HepG2 (cell line): ENCODE results near the gene CEP135. TPM values are rescaled to one million over a fixed set of nuclear protein-coding genes. Genes with fewer than 3 reads are reported as not detected.

Experiments
- ATAC-seq: fragments of 200-7000 bp; cut with Tn5 transposase; 3 replicates; pipeline ENCODE4 v1.9.1; 2020; ENCODE audit warnings: mild to moderate bottlenecking, moderate library complexity
- BruUV-seq: library from RNA; stranded (reverse); fragments of 400-500 nt; replicated peaks from 2 replicates; lab custom pipeline; 2021; lab: Mats Ljungman, UMichigan
- CTCF ChIA-PET: fragments of 300-600 bp; formaldehyde crosslinking; extraction: SDS; loops from one replicate; lab custom pipeline; 2021; ENCODE audit warnings: low total read pairs, inconsistent platforms, low intra/inter-chr PET ratio; lab: Yijun Ruan, JAX
- POLR2A ChIA-PET: fragments of 350-600 bp; sonication (Branson Sonifier 250); formaldehyde crosslinking; loops from one replicate; lab custom pipeline; 2020; ENCODE audit warnings: antibody characterized with exemption, inconsistent platforms; lab: Yijun Ruan, JAX
- DNase-seq: peaks from one replicate; pipeline ENCODE4 v3.0.0-alpha.2; 2015; ENCODE audit warnings: low spot score
- FAIRE-seq: peaks from 3 replicates; lab custom pipeline; 2011; peaks lifted over from hg19 to GRCh38; lab: Jason Lieb, UNC
- H2AFZ ChIP-seq: one replicate; pipeline ENCODE4 v1.6.1; 2011; ENCODE audit warnings: low read length, inconsistent platforms
- H3K27ac ChIP-seq: fragments of 300-600 bp; 3 replicates; pipeline ENCODE4 v1.8.0; 2011; ENCODE audit warnings: mixed run types, mild to moderate bottlenecking, mixed read lengths, low read length, inconsistent platforms; ENCODE audit not compliant: insufficient read depth; ENCODE audit errors: extremely low read length
- H3K27me3 ChIP-seq, 2 experiments: fragments of 200-600 bp in 1 of 2; 2 replicates in 1 of 2; 3 replicates in 1 of 2; pipeline versions ENCODE4 v1.6.0 to v1.8.0; 2011; ENCODE audit warnings: low read length in 2 of 2, mild to moderate bottlenecking in 2 of 2, moderate library complexity in 2 of 2, inconsistent platforms in 1 of 2; ENCODE audit not compliant: insufficient read depth in 2 of 2, control insufficient read depth in 1 of 2
- H3K36me3 ChIP-seq, 2 experiments: fragments of 200-600 bp in 1 of 2; replicated peaks in 1 of 2; 2 replicates in 1 of 2; 3 replicates in 1 of 2; pipeline versions ENCODE4 v1.5.1 to v1.8.0; 2011; ENCODE audit warnings: low read length in 2 of 2, inconsistent platforms in 1 of 2; ENCODE audit not compliant: insufficient read depth in 2 of 2, control insufficient read depth in 1 of 2
- H3K4me1 ChIP-seq: 2 replicates; pipeline ENCODE4 v1.5.1; 2012; ENCODE audit warnings: low read length, inconsistent platforms; ENCODE audit not compliant: insufficient read depth
- H3K4me2 ChIP-seq: 2 replicates; pipeline ENCODE4 v1.6.0; 2011; ENCODE audit warnings: low read depth, low read length, inconsistent platforms
- H3K4me3 ChIP-seq, 3 experiments: fragments of 200-600 bp in 1 of 3; sonication (generic), shearing (Covaris generic) in 1 of 3; replicated peaks in 1 of 3; 2 replicates each; pipeline ENCODE4 v1.5.1; 2011 to 2016; ENCODE audit warnings: low read length in 3 of 3, inconsistent platforms in 2 of 3, low read depth in 2 of 3, mild to moderate bottlenecking in 2 of 3, control low read depth in 1 of 3, mixed read lengths in 1 of 3; ENCODE audit not compliant: insufficient read depth in 1 of 3
- H3K79me2 ChIP-seq: one replicate; pipeline ENCODE4 v1.6.1; 2011; ENCODE audit warnings: low read length, inconsistent platforms; ENCODE audit not compliant: insufficient read depth
- H3K9ac ChIP-seq: 2 replicates; pipeline ENCODE4 v1.6.0; 2011; ENCODE audit warnings: mild to moderate bottlenecking, low read depth, low read length, inconsistent platforms; ENCODE audit not compliant: insufficient read depth
- H3K9me3 ChIP-seq: 2 replicates; pipeline ENCODE4 v1.5.1; 2012; ENCODE audit warnings: mild to moderate bottlenecking, low read length
- H4K20me1 ChIP-seq: 2 replicates; pipeline ENCODE4 v1.6.0; 2011; ENCODE audit warnings: inconsistent platforms, mild to moderate bottlenecking, low read length, moderate library complexity; ENCODE audit not compliant: insufficient read depth
- ASH2L ChIP-seq: fragments of 300-600, 200-600 bp; sonication (generic); IDR thresholded peaks from 2 replicates; pipeline ENCODE4 v1.7.0; 2017; ENCODE audit warnings: low read depth, mild to moderate bottlenecking, moderate library complexity, mixed read lengths, low read length; ENCODE audit not compliant: insufficient read length
- LCORL ChIP-seq, 2 experiments: fragments of 450-650 bp in 1 of 2; sonication (generic) in 1 of 2; formaldehyde crosslinking in 1 of 2; IDR thresholded peaks; 2 replicates each; pipeline versions ENCODE4 v1.5.0 to v1.6.1; 2017 to 2020; ENCODE audit warnings: antibody characterized with exemption in 1 of 2, missing genetic modification reagents in 1 of 2
- SETDB1 ChIP-seq: sonication (generic); formaldehyde crosslinking; IDR thresholded peaks from 2 replicates; pipeline ENCODE4 v1.5.1; 2020; ENCODE audit warnings: missing genetic modification reagents, mild to moderate bottlenecking, borderline replicate concordance
- ZNF556 ChIP-seq: sonication (generic); formaldehyde crosslinking; IDR thresholded peaks from 2 replicates; pipeline ENCODE4 v1.4.0; 2020; ENCODE audit warnings: mild to moderate bottlenecking, missing genetic modification reagents, borderline replicate concordance
- WGBS: methylation state at CpG from one replicate; pipeline ENCODE4 v1.1.6; 2017; ENCODE audit warnings: low lambda C conversion rate; 5-methylcytosine and 5-hydroxymethylcytosine counted together
- in situ Hi-C: cut with HindIII; loops from 2 replicates; pipeline ENCODE4 v1.10.0; 2017; ENCODE audit warnings: low pct_unique_long_range_greater_than_20kb; ENCODE audit not compliant: extremely low pct_ligation_motif_present
- intact Hi-C: fragments of 100-400 bp; cut with micrococcal nuclease; formaldehyde crosslinking; loops from one replicate; pipeline ENCODE4 v1.10.0; 2022; ENCODE audit not compliant: unreplicated experiment
- polyA plus RNA-seq, 8 experiments: library from polyadenylated mRNA; depleted of rRNA in 3 of 8; stranded (reverse) in 7 of 8; unstranded in 1 of 8; fragments of >200 nt; fragmentation: Illumina TruSeq in 4 of 8; extraction: Trizol in 4 of 8; gene quantifications; 2 replicates each; pipeline versions ENCODE4 v1.2.1 to v1.2.3, GENCODE V29; 2011 to 2016; ENCODE audit warnings: low read depth in 4 of 8, missing spikeins in 1 of 8, mixed read lengths in 1 of 8; ENCODE audit not compliant: insufficient read depth in 1 of 8
- total RNA-seq, 5 experiments: library from RNA; depleted of rRNA; stranded (reverse); fragments of >200 nt; fragmentation: Illumina TruSeq; extraction: Trizol; gene quantifications; 2 replicates each; pipeline ENCODE4 v1.2.3, GENCODE V29; 2016; ENCODE audit warnings: low read depth in 1 of 5
- TF ChIP-seq, protein P1 (sequence below): sonication (generic); formaldehyde crosslinking; IDR thresholded peaks from 2 replicates; pipeline ENCODE4 v1.4.0; 2020; ENCODE audit warnings: mild to moderate bottlenecking, missing genetic modification reagents
- TF ChIP-seq, protein P2 (sequence below): sonication (generic); formaldehyde crosslinking; IDR thresholded peaks from 2 replicates; pipeline ENCODE4 v1.4.0; 2020; ENCODE audit warnings: missing genetic modification reagents; ENCODE audit errors: not compliant biosample characterization

Gene CEP135
- total and polyA plus RNA-seq, 2 of the 13 experiments (the other 11 are each of a cell fraction or from before 2014, with no cell fraction given) = 1.7 to 8.8 TPM

DNA sequence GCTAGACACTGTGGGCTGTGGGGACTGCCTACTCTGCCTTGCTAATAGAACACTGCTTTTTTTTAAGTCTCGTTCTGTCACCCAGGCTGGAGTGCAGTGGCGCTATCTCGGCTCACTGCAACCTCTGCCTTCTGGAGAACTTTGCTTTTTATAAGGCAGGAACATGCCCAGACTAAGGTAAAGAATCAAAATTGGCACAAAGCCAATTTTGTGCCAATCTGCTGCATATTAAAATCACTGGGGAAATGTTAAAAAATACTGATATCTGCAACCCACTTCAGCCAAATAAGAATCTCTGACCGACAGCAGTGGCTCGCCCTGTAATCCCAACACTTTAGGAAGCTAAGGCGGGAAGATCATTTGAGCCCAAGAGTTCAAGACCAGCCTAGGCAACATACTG lies 36.5 kb upstream of the CEP135 start:
- Histone ChIP-seq H3K4me3 (no peak overlapping the region), H3K27ac (no peak overlapping the region), H3K79me2 (no peaks in the 10 kb centered on the region), H3K36me3 (no peaks in the 10 kb centered on the region), H3K4me2 (no peak overlapping the region), H3K9me3 (no peaks in the 10 kb centered on the region), H3K4me1 (no peaks in the 10 kb centered on the region), H3K9ac (no peak overlapping the region), H2AFZ (no peak overlapping the region), H3K27me3 (no peaks in the 10 kb centered on the region), H4K20me1 (no peaks in the 10 kb centered on the region)
- FAIRE-seq = no peak
- POLR2A ChIA-PET = no interaction called here
- DNase-seq = no peak
- 56% methylated on average over 6 of the region's 6 CpGs for WGBS
- no peak for ATAC-seq
- in situ Hi-C loops (no loop called here), intact Hi-C loops (no loop called here)
- CTCF ChIA-PET = no interaction called here
- peak; percentile 94 for TF ChIP-seq LCORL (IDR thresholded peaks at IDR 0.05)
- no peak for TF ChIP-seq LCORL (CRISPR knock-in tag; IDR thresholded peaks at IDR 0.05)
- TF ChIP-seq, protein P1, sequence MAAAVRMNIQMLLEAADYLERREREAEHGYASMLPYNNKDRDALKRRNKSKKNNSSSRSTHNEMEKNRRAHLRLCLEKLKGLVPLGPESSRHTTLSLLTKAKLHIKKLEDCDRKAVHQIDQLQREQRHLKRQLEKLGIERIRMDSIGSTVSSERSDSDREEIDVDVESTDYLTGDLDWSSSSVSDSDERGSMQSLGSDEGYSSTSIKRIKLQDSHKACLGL (CRISPR knock-in tag) = no peak
- no peak for TF ChIP-seq ASH2L
- no TSS peak for BruUV-seq

DNA sequence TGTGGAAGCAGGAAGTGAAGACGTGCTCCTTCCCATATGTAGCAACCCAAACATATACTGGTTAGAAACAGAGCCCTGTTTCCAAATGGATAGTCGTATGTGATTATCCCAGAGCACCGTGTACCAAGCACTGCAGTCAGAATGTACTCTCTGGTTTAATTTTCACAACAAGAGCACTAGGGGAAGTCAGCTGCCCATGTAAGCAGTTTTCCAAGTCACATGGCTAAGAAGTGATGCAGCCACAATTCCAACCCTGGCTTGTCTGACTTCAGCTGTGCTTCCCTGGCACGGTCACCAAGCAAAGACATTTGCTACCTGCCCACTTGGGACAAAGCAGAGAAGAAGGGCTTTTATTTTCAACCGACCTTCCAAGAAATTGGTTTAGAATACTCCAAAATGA lies 28.2 kb upstream of the CEP135 start:
- TF ChIP-seq, protein P2, sequence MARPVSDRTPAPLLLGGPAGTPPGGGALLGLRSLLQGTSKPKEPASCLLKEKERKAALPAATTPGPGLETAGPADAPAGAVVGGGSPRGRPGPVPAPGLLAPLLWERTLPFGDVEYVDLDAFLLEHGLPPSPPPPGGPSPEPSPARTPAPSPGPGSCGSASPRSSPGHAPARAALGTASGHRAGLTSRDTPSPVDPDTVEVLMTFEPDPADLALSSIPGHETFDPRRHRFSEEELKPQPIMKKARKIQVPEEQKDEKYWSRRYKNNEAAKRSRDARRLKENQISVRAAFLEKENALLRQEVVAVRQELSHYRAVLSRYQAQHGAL (CRISPR knock-in tag) = no peak
- TF ChIP-seq ZNF556 = no peak
- TF ChIP-seq SETDB1 (CRISPR knock-in tag) = no peak
- in situ Hi-C loops (no loop called here), intact Hi-C loops (no loop called here)
- Histone ChIP-seq H4K20me1 (no peaks in the 10 kb centered on the region), H3K36me3 (no peaks in the 10 kb centered on the region), H3K4me1 (no peaks in the 10 kb centered on the region), H3K4me3 (no peak overlapping the region), H2AFZ (no peak overlapping the region), H3K9me3 (no peaks in the 10 kb centered on the region), H3K4me2 (no peak overlapping the region), H3K79me2 (no peaks in the 10 kb centered on the region), H3K9ac (no peak overlapping the region), H3K27me3 (no peaks in the 10 kb centered on the region), H3K27ac (no peak overlapping the region)
- FAIRE-seq (no peak), ATAC-seq (no peak), DNase-seq (no peak)
- ChIA-PET CTCF (no interaction called here), POLR2A (no interaction called here)
- WGBS = 52% methylated on average over 3 of the region's 5 CpGs
- no TSS peak for BruUV-seq
